Endothelial cell of hepatic sinusoid (primary cell): ENCODE data around the gene C3orf22.

Source experiments
- in situ Hi-C: cut with HindIII; loops from 2 replicates; pipeline ENCODE4 v1.10.0; 2017; ENCODE audit warnings: low sequenced_read_pairs

C3orf22 gene

DNA sequence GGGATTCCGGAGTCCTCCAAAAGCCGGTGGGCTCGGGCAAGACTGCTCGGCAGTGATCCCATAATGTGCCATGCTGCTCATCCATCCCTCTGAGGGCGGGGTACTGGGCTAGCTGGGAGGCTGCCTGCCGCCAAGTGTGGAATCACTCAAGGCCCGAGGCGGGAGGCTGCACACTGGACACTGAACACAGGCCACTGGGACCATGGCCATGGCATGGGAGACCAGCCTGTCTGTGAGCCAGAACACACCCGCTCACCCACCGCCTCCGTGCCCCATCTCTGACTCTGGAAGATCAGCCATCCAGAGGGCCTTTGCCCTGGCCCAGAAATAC lies 1.4 kb downstream of the C3orf22 start:
- in situ Hi-C loops, result loop anchor here (10.0 kb wide), 1 partner anchor 47 kb away; no protein-coding TSS in a partner anchor

DNA sequence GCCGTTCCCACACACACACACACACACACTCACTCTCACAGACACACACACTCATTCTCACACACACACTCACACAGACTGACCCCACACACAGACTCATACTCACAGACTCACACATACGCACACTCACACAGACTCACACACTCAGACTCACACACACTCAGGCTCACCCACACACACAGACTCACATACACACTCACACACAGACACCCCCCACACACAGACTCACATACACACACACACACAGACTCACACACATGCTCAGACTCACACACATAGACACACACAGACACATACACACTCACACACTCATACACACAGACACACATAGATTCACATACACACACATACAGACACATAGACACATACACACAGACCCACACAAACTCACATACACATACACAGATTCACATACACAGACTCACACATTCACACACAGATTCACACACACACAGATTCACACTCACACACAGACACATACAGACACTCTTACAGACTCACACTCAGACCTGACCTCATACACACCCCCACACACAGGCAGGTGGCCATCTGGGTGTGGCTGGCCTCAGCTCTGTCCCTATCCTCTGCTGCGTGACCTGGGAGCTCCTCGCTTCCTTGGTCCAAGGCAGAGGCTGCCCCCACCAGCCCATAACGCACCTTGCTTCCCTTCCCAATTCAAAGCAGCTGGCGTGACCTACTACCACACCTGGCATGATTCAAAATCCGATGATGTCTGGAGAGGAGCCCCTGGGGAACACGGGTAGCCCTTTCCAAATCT lies 1.9 kb downstream of the C3orf22 start:
- in situ Hi-C loops, result loop anchor here (10.0 kb wide), 1 partner anchor 48 kb away; no protein-coding TSS in a partner anchor

DNA sequence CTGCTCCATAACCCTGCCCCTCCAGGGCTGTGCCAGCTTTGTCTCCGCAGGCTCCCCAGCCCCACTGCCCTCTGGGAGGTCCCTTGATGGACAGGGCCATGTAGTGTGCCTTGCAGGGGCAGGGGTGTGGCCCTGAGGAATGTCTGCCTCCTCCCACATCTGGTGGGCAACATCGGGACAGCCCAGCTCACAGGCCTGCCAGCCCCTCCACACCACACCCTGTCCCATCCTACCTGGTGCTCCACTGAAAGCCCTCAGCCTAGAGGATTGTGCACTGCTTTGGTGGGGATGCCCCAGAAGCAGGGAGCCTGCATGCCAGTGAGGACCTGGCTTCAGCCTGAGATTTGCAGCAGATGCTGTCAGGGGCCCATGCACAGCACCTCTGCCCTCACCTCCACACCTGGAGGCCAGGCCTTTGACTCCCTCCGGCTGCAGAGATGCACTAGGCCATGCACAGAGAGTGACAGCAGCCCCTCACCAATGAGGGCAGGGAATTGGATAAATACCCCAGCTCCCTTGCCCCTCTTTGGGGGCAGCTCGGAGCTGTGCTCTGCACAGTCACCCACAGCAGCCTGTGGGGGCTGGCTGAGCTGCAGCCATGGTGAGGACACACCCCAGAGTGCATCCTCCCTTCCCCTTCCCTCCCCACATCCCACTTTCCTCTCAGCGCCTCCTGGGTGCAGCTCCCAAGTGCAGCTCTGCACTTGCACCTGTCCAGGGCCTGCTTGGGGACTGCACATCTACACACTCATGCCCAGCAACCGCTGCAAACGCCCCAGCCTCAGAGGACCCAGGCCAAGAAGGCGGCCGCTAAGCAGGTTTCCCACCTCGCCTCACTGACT lies 2.7 kb downstream of the C3orf22 start:
- in situ Hi-C loops, result loop anchor here (10.0 kb wide), 1 partner anchor 49 kb away; no protein-coding TSS in a partner anchor

DNA sequence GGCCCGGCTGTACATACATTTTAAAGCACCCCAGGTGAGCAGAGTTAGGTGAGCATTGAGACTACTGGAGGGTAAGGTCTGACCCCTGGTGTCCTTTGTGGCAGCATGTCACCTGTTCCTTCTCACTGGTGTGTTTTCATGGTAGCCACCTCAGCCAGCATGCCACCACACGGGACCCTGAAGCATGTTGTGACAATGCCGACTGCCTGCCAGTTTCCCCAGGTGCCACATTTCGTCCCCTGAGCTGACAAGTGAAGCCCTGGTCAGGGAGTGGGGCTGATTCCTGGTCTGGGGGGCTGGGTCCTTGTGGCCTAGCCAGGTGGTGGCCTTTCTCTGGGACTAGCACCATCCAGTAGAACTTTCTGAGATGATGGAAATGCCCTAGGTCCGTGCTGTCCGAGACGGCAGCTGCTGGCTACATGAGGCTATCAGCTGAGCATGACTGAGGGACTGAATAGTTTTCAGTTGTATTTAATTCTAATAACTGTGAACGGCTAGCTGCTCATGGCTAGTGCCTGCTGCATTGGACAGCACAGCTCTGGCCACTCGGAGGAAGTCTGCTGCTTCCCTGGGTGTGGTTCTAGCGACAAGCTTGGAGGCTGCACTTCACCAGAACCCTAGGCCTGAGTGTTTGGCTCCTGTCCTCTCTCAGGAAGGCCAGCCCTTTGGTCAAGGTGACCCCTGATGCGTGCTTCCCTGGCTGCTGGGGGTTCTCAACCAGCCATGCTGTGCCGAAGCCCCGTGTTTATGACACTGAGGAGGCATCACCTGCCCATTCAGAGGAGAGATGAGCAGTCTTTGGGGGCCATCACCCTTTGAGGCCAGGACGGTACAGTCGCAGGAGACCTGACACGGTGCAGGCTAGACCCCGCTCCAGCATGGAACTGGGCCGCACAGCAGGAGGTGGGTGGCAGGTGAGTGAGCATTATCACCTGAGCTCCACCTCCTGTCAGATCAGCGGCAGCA lies 3.9 kb downstream of the C3orf22 start:
- in situ Hi-C loops, result loop anchor here (10.0 kb wide), 1 partner anchor 50 kb away; no protein-coding TSS in a partner anchor

DNA sequence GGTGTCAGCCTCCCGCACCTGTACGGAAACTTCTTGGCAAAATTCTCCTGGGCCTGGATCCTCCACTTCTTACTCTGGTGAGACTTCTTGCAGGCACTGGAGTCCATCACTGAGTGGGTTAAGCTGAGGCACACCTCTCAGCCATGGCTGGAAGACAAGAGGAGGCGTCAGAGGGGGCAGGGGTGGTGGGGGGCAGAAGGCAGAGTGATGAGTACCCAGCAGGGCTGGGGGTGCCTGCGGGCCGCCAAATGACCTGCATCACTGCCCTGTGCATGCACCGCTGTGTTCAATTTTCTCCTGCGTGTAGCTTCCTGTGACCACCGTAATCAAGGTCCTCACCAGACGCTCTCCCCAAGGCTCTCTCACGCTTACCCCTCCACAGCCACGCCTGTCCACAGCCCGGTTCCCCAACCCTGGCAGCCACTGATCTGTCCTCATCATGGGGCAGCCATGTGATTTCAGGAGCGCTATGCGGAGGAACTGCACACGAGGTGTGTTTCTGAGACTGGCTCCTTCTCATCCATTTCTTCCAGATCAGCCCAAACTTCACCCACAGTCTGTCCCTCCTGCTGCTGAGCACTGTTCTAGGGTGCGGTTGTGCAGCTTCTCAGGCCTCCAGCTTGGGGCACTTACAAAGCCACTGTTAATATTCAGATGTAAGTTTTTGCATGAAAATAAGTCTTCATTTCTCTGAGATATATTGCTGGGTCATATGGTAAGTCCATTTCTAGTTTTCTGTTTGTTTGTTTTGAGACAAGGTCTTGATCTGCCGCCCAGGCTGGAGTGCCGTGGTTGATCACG lies 5.2 kb downstream of the C3orf22 start:
- in situ Hi-C loops, result loop anchor here (10.0 kb wide), 1 partner anchor 51 kb away; no protein-coding TSS in a partner anchor

DNA sequence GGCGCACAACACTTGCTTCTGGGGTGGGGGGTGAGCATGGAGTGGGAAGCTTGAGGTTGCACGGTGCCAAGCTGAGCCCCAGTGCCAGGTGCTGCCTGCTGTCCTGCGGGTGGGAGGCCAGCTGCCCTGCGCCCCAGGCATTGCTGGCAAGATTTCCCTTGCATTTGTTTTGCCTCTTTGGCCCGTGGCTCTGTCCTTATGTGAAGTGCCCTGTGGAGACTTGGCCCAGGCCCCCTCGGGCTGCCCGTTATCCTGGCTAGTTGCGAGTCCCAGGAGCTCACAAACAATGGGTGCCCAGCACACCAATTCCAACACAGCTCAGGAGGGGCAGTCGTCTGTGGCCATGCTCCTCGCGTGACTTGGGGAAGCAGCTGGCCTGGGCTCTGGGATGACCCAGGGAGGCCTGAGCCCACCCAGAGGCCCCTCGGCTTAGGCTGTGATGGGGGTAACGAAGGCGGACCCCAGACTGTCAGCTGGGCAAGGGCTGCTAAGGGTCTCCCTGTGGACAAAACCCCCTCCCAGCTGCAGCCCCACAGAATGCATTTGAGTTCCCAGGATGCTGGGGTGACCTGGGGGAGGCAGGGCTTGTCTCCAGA lies 5.9 kb downstream of the C3orf22 start:
- in situ Hi-C loops, result loop anchor here (10.0 kb wide), 1 partner anchor 52 kb away; no protein-coding TSS in a partner anchor

DNA sequence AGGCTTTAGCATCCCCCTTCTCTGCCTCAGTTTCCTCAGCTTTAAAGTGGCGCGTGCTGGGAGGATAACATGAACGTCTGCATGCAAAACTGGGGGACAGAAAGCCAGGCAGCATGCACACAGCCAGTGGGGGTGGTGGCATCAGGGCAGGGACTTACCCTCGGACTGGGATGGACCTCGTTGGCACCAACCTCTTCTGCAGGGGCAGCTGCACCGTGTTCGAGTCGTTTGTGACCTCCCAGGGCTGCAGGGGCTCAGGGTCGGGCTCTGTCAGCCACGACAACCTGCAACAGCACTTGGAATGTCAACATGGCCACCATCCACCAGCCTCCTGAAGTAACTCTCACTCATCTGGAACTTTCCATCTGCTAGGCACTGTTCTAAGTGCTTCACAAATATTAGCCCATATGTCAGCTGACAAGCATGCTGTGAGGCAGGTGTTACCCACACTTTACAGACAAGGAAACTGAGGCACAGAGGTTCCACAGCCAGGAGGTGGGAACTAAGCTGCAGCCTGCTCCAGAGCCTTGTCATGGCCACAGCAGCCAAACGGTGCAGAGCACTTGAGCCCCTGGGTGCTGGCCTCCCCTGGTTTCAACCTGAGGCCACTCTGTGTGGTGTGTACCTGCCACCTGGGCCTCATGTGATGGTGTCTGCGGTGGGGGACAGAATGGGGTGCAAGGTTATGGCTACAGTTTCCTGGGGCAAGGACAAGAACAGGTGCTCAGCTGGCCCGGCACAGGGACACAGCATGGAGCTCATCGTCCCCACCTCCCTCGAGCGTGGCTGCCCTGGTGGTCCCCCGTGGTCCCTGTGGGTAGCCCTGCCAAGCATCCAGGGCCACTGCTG lies 6.7 kb downstream of the C3orf22 start:
- in situ Hi-C loops, result loop anchor here (10.0 kb wide), 1 partner anchor 53 kb away; no protein-coding TSS in a partner anchor

DNA sequence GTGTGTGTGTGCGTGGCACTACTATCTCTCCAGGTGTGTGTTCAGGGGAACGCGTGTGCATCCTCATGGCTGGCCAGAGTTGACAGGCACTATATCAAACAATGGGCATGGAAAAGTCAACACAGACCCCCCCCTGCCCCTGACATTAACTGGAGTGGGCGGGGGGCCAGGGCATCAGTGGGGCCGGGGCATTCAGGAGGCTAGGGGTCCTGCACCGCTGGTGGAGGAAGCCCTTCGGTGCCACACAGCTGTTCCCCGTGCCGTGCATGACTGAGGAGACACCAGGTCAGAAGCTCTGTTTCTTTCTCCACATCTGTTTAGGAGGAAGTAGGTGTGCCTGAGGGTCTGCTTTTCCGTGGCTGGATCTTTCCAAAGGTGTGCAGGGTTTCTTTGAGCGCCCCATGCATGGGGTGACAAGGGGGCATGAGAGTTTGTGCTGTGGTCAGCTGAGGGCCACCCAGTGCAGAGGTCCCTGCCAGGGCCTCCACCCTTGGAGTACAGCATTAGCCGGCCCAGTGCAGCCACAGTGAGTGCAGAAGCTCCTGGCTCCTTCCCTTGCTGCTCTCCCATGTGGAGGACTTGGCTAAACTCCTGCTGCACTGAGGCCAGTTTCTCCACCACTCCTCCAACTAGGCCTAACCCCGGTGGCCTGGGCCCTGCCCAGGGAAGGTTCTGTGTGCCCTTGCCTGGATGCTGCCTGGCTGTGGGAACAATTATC lies 7.5 kb downstream of the C3orf22 start:
- in situ Hi-C loops, result loop anchor here (10.0 kb wide), 1 partner anchor 54 kb away; no protein-coding TSS in a partner anchor

DNA sequence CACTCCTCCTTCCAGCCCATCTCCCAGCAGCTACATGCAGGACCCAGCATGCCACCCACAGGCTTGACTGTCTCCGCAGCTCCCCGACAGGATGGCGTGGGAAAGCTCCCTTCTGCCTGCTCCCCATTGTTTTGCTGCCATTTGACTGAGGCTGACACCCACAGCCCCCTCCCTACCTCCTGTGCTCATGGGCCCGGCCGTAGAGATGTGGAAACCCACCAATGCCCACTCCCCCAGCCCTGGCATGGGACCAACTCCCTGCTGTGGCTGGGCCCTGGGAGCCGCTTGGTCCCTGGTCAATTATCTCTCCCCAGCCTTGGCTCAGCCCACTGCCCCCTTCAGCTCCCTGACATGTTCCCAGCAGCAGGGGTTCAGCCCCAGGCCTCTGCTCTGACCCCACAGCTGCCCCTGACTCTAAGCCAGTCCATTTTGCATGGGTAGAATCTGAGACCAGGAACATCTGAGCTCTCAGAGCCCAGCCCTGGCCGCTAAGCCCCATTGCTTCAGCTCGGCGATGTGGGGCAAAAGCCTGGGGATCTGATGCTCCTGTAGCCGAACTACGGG lies 8.2 kb downstream of the C3orf22 start:
- in situ Hi-C loops, result loop anchor here (10.0 kb wide), 1 partner anchor 54 kb away; no protein-coding TSS in a partner anchor

DNA sequence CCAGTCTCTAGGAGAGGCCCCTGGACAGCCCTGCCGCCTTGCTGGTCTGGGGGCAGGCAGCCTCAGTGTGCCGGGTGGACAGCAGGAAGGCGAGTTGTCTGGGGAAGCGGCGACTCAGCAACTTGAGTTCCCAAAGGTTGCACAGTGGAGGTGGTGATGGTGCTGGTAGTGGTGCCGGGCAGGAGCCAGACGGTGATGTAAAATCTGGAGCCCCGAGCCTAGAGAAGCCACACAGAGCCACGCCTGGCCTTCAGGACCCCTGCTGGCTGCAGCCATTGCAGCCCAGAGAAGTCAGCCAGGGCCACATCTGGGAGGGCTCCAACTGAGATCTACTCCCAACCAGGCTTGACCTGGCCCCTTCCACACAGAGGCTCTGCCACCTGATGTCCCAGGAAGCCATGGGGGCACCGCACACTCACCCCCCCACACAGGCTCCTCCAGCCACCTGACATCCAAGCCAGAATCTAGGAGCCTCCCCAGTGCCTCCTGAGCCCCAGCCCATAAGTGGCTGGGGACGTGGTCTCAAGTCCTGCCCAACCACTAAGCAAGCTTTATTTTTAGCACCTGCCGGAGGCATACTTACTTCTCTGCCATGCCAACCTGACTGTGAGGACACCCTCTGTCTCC lies 8.8 kb downstream of the C3orf22 start:
- in situ Hi-C loops, result loop anchor here (10.0 kb wide), 1 partner anchor 55 kb away; no protein-coding TSS in a partner anchor

DNA sequence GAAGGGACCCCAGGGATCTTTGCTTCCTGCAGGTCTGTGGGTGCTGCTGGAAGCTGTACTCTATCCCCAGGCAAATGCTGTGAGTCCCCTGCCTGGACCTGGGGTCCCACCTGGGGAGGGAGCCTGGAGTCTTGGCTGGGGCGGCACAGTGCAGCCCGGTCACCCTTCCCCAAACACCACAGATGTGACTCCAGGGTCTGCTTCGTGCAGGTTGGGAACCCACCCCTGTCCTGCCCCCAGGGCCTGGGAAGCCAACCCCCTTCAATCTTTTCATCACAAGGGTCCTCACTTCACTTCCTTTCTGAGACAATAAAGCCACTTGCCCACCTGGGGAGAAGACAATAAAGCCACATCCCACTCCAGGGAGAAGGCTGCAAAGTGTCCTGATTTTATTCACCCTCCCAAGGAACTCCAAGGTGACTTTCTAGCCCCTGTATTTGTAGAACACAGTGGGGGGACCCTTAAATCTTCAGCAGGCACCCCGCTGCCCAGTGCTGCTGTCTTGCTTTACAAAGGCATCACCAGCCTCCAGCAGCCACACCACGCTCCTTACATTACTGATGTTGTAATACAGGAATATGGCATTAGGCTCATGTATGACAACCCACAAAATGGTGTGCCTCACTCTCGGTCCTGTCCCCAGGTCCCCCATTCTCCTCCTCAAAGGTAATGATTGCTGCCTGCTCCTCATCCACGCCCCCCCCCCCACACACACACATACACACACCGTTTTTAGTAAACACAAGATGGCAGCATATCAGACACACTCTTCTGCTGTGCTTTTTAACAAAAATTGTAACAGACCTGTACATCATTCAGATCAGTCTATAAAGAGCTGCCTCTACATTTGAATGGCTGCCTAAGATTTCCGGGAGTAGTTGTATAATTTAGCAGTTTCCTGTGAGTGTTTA lies 9.9 kb downstream of the C3orf22 start:
- in situ Hi-C loops, result no loop called here

DNA sequence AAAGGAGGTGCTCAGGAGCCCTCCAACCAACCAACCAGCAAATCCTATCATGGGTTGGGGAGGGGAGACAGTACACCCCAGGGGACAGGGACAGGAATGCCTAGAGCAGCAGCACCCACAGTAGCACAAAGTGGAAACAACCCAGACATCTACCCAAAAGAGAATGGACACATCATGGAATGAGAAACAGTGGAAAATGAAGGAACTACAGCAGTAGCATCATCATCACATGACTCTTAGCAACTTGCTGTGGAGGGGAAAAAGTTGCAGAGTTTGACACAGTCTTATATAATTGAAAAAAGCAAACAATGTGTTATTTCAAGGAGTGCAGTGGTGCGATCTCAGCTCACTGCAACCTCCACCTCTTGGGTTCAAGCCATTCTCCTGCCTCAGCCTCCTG lies 11.0 kb downstream of the C3orf22 start:
- in situ Hi-C loops, result no loop called here

DNA sequence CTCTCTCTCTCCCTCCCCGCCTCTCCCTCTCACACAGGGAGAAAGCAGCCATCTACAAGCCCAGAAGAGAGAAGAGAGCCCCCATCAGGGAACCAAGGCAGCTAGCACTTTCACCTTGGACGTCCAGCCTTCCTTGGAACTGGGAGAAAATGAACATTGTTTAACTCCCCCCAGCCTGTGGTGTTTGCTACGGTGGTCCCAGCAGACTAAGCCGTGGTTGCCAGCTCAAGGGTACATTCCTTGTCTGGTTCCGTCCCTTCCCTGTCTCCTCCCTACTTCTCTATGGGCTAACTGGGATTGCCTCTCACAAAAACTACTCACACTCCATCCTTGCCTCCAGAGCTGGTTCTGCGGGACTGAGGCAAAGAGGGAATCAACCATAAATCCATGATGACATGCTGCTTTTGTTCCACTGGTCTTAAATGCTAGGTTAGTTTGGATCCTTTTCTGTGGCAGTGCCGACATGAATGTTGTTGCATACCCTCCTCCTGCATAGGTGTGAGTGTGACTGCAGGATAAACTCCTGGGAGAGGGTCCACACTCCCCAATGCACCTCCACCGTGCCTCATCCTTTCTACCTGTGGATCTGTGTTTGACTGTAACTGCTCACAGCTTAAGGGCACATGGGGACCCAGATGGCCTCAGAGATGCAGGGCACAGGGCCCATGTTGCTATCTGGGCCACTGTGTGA lies 12.0 kb downstream of the C3orf22 start:
- in situ Hi-C loops, result no loop called here

DNA sequence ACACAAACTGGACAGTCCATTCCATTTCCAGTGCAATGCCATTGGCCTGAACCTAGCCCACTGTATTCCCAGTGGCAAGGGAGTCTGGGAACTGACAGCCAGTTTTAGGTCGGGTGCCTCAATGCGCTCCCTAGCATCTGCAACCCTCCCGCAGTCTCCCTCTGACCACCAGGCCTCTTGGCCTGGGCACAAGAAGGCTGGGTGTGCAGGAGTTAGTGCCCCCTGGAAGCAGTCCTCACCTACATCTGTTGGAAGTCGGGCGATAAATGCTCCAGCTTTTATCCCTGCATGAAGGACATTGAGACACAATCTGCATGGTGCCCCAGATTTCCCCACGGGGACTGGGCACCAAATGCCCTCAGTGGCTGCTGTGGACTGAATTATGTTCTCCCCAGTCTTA lies 12.7 kb downstream of the C3orf22 start:
- in situ Hi-C loops, result no loop called here

DNA sequence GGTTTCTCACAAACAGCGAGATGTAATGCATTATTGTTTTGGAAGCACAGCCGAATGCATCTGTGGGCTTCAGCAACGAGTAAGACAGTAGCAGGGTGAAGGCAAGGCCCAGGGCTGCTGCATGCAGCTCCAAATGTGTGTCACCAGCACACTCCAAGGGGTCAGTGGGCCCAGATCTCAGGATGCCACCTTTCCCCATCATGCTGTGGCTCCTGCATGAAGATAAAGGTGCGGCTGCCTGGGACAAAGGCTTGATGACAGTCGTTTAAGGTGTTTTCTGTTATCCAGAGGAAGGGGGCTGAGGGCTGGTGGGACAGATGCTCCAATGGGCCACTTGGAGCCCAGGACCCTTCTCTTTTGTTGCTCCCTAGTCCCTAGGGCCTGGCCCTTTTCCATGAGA lies 13.2 kb downstream of the C3orf22 start:
- in situ Hi-C loops, result no loop called here
